LNCaP clone FGC (cell line): ENCODE data around the gene CANX.
"Not testable (repeated sequence)": the region's sequence is repeated elsewhere in the genome, so short reads cannot be mapped to it uniquely, and the experiment has no call there.

Experiments used
- DNase-seq: peaks from one replicate; pipeline ENCODE4 v3.0.0-alpha.2; 2011; ENCODE audit warnings: low read depth
- H3K4me3 ChIP-seq: 2 replicates; pipeline ENCODE4 v1.5.1; 2011; ENCODE audit warnings: mild to moderate bottlenecking, low read depth, low read length, control low read depth
- CTCF ChIP-seq: IDR thresholded peaks from 2 replicates; pipeline ENCODE4 v1.5.1; 2012; ENCODE audit warnings: mild to moderate bottlenecking; ENCODE audit not compliant: control insufficient read depth, insufficient read depth; ENCODE audit errors: extremely low read depth

Gene CANX

GRCh38 chr5:179732918-179733771, 34.4 kb downstream of the CANX start:
- no peak for TF ChIP-seq CTCF
- no peak for DNase-seq

GRCh38 chr5:179733772-179734126, 35.0 kb downstream of the CANX start:
- DNase-seq, result no peak
- H3K4me3 ChIP-seq, result peak overlapping the region; percentile 81
- no peak for TF ChIP-seq CTCF

More at GRCh38 chr5:179732918-179733771, 34.4 kb downstream of the CANX start:
- peak overlapping the region; percentile 81 for H3K4me3 ChIP-seq

GRCh38 chr5:179734536-179735164, 35.9 kb downstream of the CANX start:
- no peak for DNase-seq
- peak overlapping the region; percentile 81 for H3K4me3 ChIP-seq
- TF ChIP-seq CTCF, result no peak

- DNase-seq, result no peak
- no peak for TF ChIP-seq CTCF
These were observed 40.0 kb downstream of the CANX start for GRCh38 chr5:179738742-179739141.

GRCh38 chr5:179744106-179744505, 45.3 kb downstream of the CANX start:
- not testable (repeated sequence) for H3K4me3 ChIP-seq, DNase-seq

More at GRCh38 chr5:179738742-179739141, 40.0 kb downstream of the CANX start:
- no peak overlapping the region for H3K4me3 ChIP-seq

- DNase-seq, result no peak
- no peak for TF ChIP-seq CTCF
- no peak overlapping the region for H3K4me3 ChIP-seq
These were observed 48.1 kb downstream of the CANX start for GRCh38 chr5:179746872-179747271.

- TF ChIP-seq CTCF, result no peak
- H3K4me3 ChIP-seq, result no peak overlapping the region
- no peak for DNase-seq
These were observed 49.0 kb downstream of the CANX start for GRCh38 chr5:179747811-179748210.
